ENCODE measurements around the gene PSAT1. TPM values are rescaled to one million over a fixed set of nuclear protein-coding genes. Genes with fewer than 3 reads are reported as not detected.

The PSAT1 gene
- total RNA-seq, 1 experiment from 2014 or later: 173 TPM

- Histone ChIP-seq H3K4me1 (ENCODE audit: low read length) (no peaks in the 10 kb centered on the region), H2AFZ (ENCODE audit: low read length) (no peak overlapping the region), H3K9ac (ENCODE audit: low read length) (no peak overlapping the region), H3K79me2 (ENCODE audit: low read length) (peaks cover 21% of the 10 kb centered on the region), H3K9me3 (ENCODE audit: low read length) (no peaks in the 10 kb centered on the region), H3K27ac (ENCODE audit: low read length) (no peak overlapping the region), H3K36me3 (ENCODE audit: insufficient read depth, low read length) (peaks cover 62% of the 10 kb centered on the region), H3K9me2 (replicated peaks; ENCODE audit: insufficient read depth, low read length) (no peaks in the 10 kb centered on the region), H3K27me3 (ENCODE audit: low read length) (no peaks in the 10 kb centered on the region), H3K4me2 (ENCODE audit: low read depth, low read length, poor library complexity, severe bottlenecking) (no peak overlapping the region), H4K20me1 (ENCODE audit: insufficient read depth, low read depth, low read length) (no peaks in the 10 kb centered on the region), H3K4me3 (ENCODE audit: low read length) (no peak overlapping the region)
- DNase-seq: no peak
Observed at GRCh38 chr9:78304357-78304756, 7.4 kb downstream of the PSAT1 start.

DNA sequence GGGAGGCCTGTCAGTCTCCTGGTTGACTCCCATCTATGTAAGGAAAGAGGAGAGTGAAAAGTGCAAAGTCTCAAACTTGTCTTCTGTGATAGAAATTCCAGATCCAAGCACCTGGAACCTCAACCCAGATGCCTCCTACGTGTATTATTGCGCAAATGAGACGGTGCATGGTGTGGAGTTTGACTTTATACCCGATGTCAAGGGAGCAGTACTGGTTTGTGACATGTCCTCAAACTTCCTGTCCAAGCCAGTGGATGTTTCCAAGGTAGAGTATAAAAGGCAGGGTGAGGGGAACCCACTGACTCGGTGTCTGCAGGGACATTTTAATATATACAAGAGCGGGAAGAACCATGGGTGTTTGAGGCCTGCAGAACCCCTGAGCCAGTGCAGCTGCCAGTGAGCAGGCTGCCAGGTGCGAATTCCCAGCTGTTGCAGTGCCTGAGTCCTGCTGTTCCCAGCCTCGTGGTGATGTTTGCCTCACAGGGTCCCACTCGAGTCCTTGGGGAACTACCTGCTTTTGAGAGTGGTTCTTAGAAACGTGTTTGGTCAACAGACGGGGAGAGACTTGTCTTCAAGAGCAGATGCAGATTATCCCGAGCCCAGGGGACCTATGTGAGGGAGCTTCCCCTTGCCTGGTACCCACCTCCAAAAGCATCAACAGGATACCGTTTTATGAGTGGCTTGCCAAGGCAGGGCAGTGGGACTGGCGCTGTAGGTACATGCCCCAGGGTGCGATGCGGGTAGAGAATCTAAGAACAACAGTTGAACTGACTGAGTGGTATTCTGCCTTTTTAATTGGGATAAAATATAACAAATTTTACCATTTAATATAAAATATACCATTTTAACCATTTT lies 9.5 kb downstream of the PSAT1 start:
- H3K4me1 ChIP-seq (ENCODE audit: low read length): no peaks in the 10 kb centered on the region; the same call in 1 of the 2 replicates
- H3K79me2 ChIP-seq (ENCODE audit: low read length): peaks cover 12% of the 10 kb centered on the region; the same call in 1 of the 2 replicates
- H4K20me1 ChIP-seq (ENCODE audit: insufficient read depth, low read depth, low read length): no peaks in the 10 kb centered on the region
- no peaks in the 10 kb centered on the region for H3K9me3 ChIP-seq (ENCODE audit: low read length)
- no peak overlapping the region for H3K9ac ChIP-seq (ENCODE audit: low read length)
- DNase-seq: no peak
- no peaks in the 10 kb centered on the region for H3K9me2 ChIP-seq (replicated peaks; ENCODE audit: insufficient read depth, low read length)
- H2AFZ ChIP-seq (ENCODE audit: low read length): no peak overlapping the region
- H3K27ac ChIP-seq (ENCODE audit: low read length): no peak overlapping the region
- no peaks in the 10 kb centered on the region for H3K27me3 ChIP-seq (ENCODE audit: low read length)
- peaks cover 53% of the 10 kb centered on the region for H3K36me3 ChIP-seq (ENCODE audit: insufficient read depth, low read length)
- H3K4me2 ChIP-seq (ENCODE audit: low read depth, low read length, poor library complexity, severe bottlenecking): no peak overlapping the region
- H3K4me3 ChIP-seq (ENCODE audit: low read length): no peak overlapping the region

GRCh38 chr9:78307360-78307759 lies 10.4 kb downstream of the PSAT1 start:
- H3K9me3 ChIP-seq (ENCODE audit: low read length): no peaks in the 10 kb centered on the region
- no peak for DNase-seq
- no peaks in the 10 kb centered on the region for H4K20me1 ChIP-seq (ENCODE audit: insufficient read depth, low read depth, low read length)
- no peak overlapping the region for H3K27ac ChIP-seq (ENCODE audit: low read length)
- no peaks in the 10 kb centered on the region for H3K9me2 ChIP-seq (replicated peaks; ENCODE audit: insufficient read depth, low read length)
- H2AFZ ChIP-seq (ENCODE audit: low read length): no peak overlapping the region
- peaks cover 45% of the 10 kb centered on the region for H3K36me3 ChIP-seq (ENCODE audit: insufficient read depth, low read length)
- H3K4me2 ChIP-seq (ENCODE audit: low read depth, low read length, poor library complexity, severe bottlenecking): no peak overlapping the region
- H3K4me3 ChIP-seq (ENCODE audit: low read length): no peak overlapping the region
- no peaks in the 10 kb centered on the region for H3K27me3 ChIP-seq (ENCODE audit: low read length)
- no peak overlapping the region for H3K9ac ChIP-seq (ENCODE audit: low read length)
- H3K4me1 ChIP-seq (ENCODE audit: low read length): peaks cover 5% of the 10 kb centered on the region; the same call in 1 of the 2 replicates
- H3K79me2 ChIP-seq (ENCODE audit: low read length): peaks cover 12% of the 10 kb centered on the region; the same call in 1 of the 2 replicates

GRCh38 chr9:78309066-78309465 lies 12.1 kb downstream of the PSAT1 start:
- H3K9ac ChIP-seq (ENCODE audit: low read length): no peak overlapping the region
- H3K4me2 ChIP-seq (ENCODE audit: low read depth, low read length, poor library complexity, severe bottlenecking): no peak overlapping the region
- no peak for DNase-seq
- no peak overlapping the region for H3K4me3 ChIP-seq (ENCODE audit: low read length)
- H3K27me3 ChIP-seq (ENCODE audit: low read length): no peaks in the 10 kb centered on the region
- H3K4me1 ChIP-seq (ENCODE audit: low read length): peaks cover 19% of the 10 kb centered on the region
- H3K9me2 ChIP-seq (replicated peaks; ENCODE audit: insufficient read depth, low read length): no peaks in the 10 kb centered on the region
- H4K20me1 ChIP-seq (ENCODE audit: insufficient read depth, low read depth, low read length): no peaks in the 10 kb centered on the region
- H2AFZ ChIP-seq (ENCODE audit: low read length): no peak overlapping the region
- peaks cover 33% of the 10 kb centered on the region for H3K36me3 ChIP-seq (ENCODE audit: insufficient read depth, low read length)
- H3K9me3 ChIP-seq (ENCODE audit: low read length): no peaks in the 10 kb centered on the region
- no peak overlapping the region for H3K27ac ChIP-seq (ENCODE audit: low read length)
- H3K79me2 ChIP-seq (ENCODE audit: low read length): peaks cover 8% of the 10 kb centered on the region; the same call in 1 of the 2 replicates

GRCh38 chr9:78311075-78311474 lies 14.2 kb downstream of the PSAT1 start:
- Histone ChIP-seq H2AFZ (ENCODE audit: low read length) (no peak overlapping the region), H3K4me1 (ENCODE audit: low read length) (peaks cover 19% of the 10 kb centered on the region), H3K79me2 (ENCODE audit: low read length) (peaks cover 4% of the 10 kb centered on the region; the same call in 1 of the 2 replicates), H3K4me2 (ENCODE audit: low read depth, low read length, poor library complexity, severe bottlenecking) (no peak overlapping the region), H3K9me2 (replicated peaks; ENCODE audit: insufficient read depth, low read length) (no peaks in the 10 kb centered on the region), H3K36me3 (ENCODE audit: insufficient read depth, low read length) (peaks cover 23% of the 10 kb centered on the region), H3K9ac (ENCODE audit: low read length) (no peak overlapping the region), H3K27me3 (ENCODE audit: low read length) (no peaks in the 10 kb centered on the region), H3K27ac (ENCODE audit: low read length) (no peak overlapping the region), H4K20me1 (ENCODE audit: insufficient read depth, low read depth, low read length) (no peaks in the 10 kb centered on the region), H3K4me3 (ENCODE audit: low read length) (no peak overlapping the region), H3K9me3 (ENCODE audit: low read length) (no peaks in the 10 kb centered on the region)
- DNase-seq: no peak

DNA sequence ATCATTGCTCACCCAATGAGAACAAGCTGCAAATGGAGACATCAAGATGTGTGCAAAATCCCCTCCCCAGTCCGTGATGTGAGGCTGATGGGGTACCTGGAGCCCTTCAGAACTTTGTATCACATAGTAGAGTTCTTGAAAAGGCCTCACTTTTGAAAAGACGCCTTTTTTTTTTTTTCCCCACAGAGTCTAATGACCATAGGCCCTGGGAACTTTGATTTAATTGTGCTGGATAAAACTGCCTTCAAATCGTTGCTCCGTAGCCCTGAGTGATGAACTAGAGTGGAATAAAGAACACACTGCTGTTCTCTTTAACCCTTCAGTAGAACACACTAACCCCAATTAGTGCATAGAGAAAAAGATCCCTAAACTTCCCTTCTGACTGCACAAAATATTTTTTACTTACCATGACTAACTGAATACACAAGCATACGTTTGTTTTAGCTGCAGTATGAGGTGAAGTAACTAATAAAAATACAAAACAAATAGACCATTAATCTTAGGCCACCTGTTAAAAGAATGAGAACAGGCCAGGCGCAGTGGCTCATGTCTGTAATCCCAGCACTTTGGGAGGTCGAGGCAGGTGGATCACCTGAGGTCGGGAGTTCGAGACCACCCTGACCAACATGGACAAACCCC lies 15.1 kb downstream of the PSAT1 start:
- no peaks in the 10 kb centered on the region for H3K27me3 ChIP-seq (ENCODE audit: low read length)
- peaks cover 16% of the 10 kb centered on the region for H3K36me3 ChIP-seq (ENCODE audit: insufficient read depth, low read length)
- no peak overlapping the region for H3K4me3 ChIP-seq (ENCODE audit: low read length)
- DNase-seq: no peak
- no peak overlapping the region for H3K9ac ChIP-seq (ENCODE audit: low read length)
- H2AFZ ChIP-seq (ENCODE audit: low read length): no peak overlapping the region
- no peak overlapping the region for H3K4me2 ChIP-seq (ENCODE audit: low read depth, low read length, poor library complexity, severe bottlenecking)
- no peaks in the 10 kb centered on the region for H3K9me2 ChIP-seq (replicated peaks; ENCODE audit: insufficient read depth, low read length)
- H4K20me1 ChIP-seq (ENCODE audit: insufficient read depth, low read depth, low read length): no peaks in the 10 kb centered on the region
- no peaks in the 10 kb centered on the region for H3K9me3 ChIP-seq (ENCODE audit: low read length)
- H3K27ac ChIP-seq (ENCODE audit: low read length): no peak overlapping the region
- peaks cover 19% of the 10 kb centered on the region for H3K4me1 ChIP-seq (ENCODE audit: low read length)
- peaks cover 4% of the 10 kb centered on the region; the same call in 1 of the 2 replicates for H3K79me2 ChIP-seq (ENCODE audit: low read length)

- Histone ChIP-seq H3K9ac (ENCODE audit: low read length) (no peak overlapping the region), H3K4me2 (ENCODE audit: low read depth, low read length, poor library complexity, severe bottlenecking) (no peak overlapping the region), H3K9me2 (replicated peaks; ENCODE audit: insufficient read depth, low read length) (no peaks in the 10 kb centered on the region), H3K79me2 (ENCODE audit: low read length) (peaks cover 4% of the 10 kb centered on the region; the same call in 1 of the 2 replicates), H3K27me3 (ENCODE audit: low read length) (no peaks in the 10 kb centered on the region), H3K27ac (ENCODE audit: low read length) (no peak overlapping the region), H2AFZ (ENCODE audit: low read length) (no peak overlapping the region), H4K20me1 (ENCODE audit: insufficient read depth, low read depth, low read length) (no peaks in the 10 kb centered on the region), H3K36me3 (ENCODE audit: insufficient read depth, low read length) (peaks cover 30% of the 10 kb centered on the region), H3K4me3 (ENCODE audit: low read length) (no peak overlapping the region), H3K4me1 (ENCODE audit: low read length) (peaks cover 19% of the 10 kb centered on the region), H3K9me3 (ENCODE audit: low read length) (no peaks in the 10 kb centered on the region)
- no peak for DNase-seq
Observed at GRCh38 chr9:78314550-78314949, 17.6 kb downstream of the PSAT1 start.

All from Karpas-422 (cell line).